Astrocyte of the cerebellum (primary cell): ENCODE measurements around the gene MED14.

Experiments
- DNase-seq: peaks from one replicate; pipeline ENCODE4 v3.0.0-alpha.2; 2011; ENCODE audit warnings: low read depth
- H3K4me3 ChIP-seq: 2 replicates; pipeline ENCODE4 v1.5.1; 2011; ENCODE audit warnings: mild to moderate bottlenecking, low read depth, low read length, moderate library complexity
- in situ Hi-C: cut with HindIII; loops from 2 replicates; pipeline ENCODE4 v1.10.0; 2017; ENCODE audit warnings: low sequenced_read_pairs
- TF ChIP-seq, protein P1 (sequence below): IDR thresholded peaks from 2 replicates; pipeline ENCODE4 v1.5.1; 2012; ENCODE audit warnings: low read length, low read depth, moderate library complexity, mild to moderate bottlenecking; ENCODE audit errors: missing control alignments

The MED14 gene

DNA sequence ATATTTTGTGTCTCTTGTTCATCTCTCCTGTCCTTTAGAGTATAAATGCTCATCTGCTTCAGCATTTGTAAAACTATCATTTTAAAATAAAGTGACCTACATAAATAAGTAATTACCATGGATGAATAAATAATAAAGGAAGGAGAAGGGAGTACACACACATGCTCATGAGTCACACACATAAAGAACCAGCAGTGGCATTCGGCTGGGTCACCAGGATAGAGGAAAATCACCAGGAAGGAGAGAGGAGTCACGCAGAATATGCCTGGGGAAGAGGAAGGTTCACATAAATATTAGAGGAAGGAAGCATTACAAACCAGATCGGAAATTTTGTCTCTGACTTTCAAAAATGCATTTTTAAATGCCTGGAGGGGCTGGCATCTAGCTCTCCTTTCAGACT, 38.5 kb upstream of the MED14 start:
- no peak for DNase-seq
- TF ChIP-seq, protein P1, sequence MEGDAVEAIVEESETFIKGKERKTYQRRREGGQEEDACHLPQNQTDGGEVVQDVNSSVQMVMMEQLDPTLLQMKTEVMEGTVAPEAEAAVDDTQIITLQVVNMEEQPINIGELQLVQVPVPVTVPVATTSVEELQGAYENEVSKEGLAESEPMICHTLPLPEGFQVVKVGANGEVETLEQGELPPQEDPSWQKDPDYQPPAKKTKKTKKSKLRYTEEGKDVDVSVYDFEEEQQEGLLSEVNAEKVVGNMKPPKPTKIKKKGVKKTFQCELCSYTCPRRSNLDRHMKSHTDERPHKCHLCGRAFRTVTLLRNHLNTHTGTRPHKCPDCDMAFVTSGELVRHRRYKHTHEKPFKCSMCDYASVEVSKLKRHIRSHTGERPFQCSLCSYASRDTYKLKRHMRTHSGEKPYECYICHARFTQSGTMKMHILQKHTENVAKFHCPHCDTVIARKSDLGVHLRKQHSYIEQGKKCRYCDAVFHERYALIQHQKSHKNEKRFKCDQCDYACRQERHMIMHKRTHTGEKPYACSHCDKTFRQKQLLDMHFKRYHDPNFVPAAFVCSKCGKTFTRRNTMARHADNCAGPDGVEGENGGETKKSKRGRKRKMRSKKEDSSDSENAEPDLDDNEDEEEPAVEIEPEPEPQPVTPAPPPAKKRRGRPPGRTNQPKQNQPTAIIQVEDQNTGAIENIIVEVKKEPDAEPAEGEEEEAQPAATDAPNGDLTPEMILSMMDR, result no peak
- in situ Hi-C loops, result no loop called here
- no peak overlapping the region for H3K4me3 ChIP-seq

DNA sequence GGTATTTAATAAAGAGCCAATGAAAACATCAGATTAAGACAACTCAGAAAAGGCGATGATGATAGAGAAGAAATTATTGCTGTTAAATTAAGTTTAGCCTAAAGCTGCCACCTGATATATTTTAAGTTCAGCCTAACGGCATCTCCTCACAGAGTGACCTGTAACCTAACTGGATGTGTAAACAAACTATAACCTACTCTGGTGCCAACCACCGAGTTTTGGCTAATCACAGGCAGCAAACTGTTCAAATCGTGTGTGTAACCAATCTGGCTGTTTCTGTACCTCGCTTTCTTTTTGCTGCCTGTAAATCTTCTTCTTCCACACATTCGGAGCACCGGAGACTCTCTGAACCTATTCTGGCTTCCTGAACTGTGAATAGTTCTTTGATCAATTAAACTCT, 37.8 kb upstream of the MED14 start:
- DNase-seq, result no peak
- H3K4me3 ChIP-seq, result no peak overlapping the region
- TF ChIP-seq, protein P1, result no peak
- in situ Hi-C loops, result no loop called here

DNA sequence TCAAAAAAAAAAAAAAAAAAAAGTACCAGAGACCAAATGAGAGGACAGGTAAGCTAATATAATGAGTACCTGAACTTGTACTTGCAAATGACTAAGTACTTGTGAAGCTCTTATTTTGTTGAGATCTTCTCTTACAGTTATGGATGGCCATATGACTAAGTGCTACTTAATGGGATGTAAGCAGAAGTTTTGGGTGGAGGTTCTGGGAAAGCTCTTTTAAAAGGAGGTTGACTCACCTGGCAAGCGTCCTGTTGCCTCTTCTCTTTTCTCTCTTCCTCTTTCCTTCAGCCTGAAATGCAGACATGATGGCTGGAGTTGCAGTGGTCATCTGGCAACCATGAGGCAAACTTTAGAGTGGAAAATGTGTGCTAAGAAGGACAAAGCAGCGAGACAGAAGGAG, 36.9 kb upstream of the MED14 start:
- H3K4me3 ChIP-seq, result no peak overlapping the region
- in situ Hi-C loops, result no loop called here
- TF ChIP-seq, protein P1, result no peak
- DNase-seq, result no peak

DNA sequence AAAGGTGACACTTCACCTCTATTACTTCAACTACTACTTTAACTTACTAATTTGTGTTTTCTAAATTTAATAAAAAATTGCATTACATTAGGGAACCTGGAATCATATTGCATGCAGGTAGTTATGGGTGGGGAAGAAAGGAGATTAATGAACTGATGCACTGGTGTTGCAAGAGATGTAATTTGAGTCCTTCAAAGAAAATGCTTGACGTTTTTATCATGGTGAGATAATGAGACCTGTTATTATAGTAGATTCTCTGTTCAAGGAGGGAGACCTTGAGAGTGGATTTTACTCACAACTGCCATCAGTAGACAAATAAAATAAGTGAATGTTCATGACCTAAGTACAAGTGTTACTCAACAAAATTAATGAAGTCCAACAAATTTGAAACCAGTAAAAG, 26.4 kb upstream of the MED14 start:
- no peak overlapping the region for H3K4me3 ChIP-seq
- TF ChIP-seq, protein P1, result no peak
- DNase-seq, result no peak
- in situ Hi-C loops, result no loop called here

DNA sequence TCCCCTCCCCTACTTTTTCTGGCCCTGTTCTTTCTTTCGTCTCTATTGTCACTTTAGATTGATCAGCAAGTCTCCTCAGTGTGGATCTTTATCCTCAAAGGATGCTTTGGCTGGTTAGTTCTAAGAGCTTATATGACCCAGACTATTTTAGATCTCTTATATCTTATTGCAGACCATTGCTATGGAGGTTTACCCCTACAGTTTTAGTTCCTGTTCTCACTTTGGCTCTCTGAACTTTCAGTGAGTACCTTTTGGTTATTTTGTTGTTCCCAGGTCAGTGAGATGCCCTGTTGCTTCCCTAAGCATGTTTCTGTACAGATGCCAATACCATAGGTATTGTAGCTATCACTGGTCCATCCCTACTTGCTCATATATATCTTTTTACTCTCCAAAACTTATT, 24.0 kb upstream of the MED14 start:
- TF ChIP-seq, protein P1, result no peak
- in situ Hi-C loops, result no loop called here

DNA sequence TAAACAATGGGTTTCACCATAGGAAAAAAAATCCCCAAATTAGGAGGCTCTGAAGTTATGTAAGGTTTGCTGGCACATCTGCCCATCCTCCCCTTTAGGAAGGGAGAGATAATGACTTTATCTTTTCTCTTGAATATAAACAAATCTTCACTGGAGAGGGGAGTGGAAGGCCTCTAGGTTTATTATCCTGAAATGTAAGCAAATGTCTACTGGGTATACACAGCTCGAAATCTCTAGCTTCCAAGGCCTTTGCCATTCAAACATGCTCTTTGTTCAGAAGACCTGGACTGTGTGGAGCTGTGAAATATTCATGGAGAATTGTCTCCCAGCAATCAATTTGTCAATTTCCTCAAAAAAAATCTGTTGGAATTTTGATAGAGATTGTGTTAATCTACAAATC, 21.7 kb upstream of the MED14 start:
- TF ChIP-seq, protein P1, result no peak
- H3K4me3 ChIP-seq, result no peak overlapping the region
- DNase-seq, result no peak
- in situ Hi-C loops, result no loop called here

More for the DNA sequence above, 24.0 kb upstream of the MED14 start:
- no peak for DNase-seq
- H3K4me3 ChIP-seq, result no peak overlapping the region
